HG02678 (cell line): ENCODE data around the gene SPAG16.

ENCODE experiments used
- ATAC-seq: cut with Tn5 transposase; IDR thresholded peaks from one replicate; pipeline ENCODE4 v1.9.1; 2021; ENCODE audit warnings: mild to moderate bottlenecking, moderate library complexity; ENCODE audit not compliant: unreplicated experiment

Gene SPAG16

GRCh38 chr2:214135966-214136365 is 851.7 kb downstream of the SPAG16 start:
- ATAC-seq, result no peak

GRCh38 chr2:214138779-214139178 is 854.5 kb downstream of the SPAG16 start:
- ATAC-seq, result no peak

GRCh38 chr2:214139630-214140284 is 855.5 kb downstream of the SPAG16 start:
- ATAC-seq, result no peak

GRCh38 chr2:214156971-214157370 is 872.7 kb downstream of the SPAG16 start:
- ATAC-seq, result no peak

GRCh38 chr2:214158851-214159250 is 874.6 kb downstream of the SPAG16 start:
- ATAC-seq, result no peak

- no peak for ATAC-seq
Observed at GRCh38 chr2:214169281-214169680, 885.0 kb downstream of the SPAG16 start.

- no peak for ATAC-seq
Observed at GRCh38 chr2:214169736-214170135, 885.5 kb downstream of the SPAG16 start.

- ATAC-seq, result no peak
Observed at GRCh38 chr2:214174563-214174962, 890.3 kb downstream of the SPAG16 start.

GRCh38 chr2:214180071-214180470 is 895.8 kb downstream of the SPAG16 start:
- no peak for ATAC-seq

GRCh38 chr2:214180686-214181085 is 896.4 kb downstream of the SPAG16 start:
- no peak for ATAC-seq

GRCh38 chr2:214184461-214184860 is 900.2 kb downstream of the SPAG16 start:
- no peak for ATAC-seq

- ATAC-seq, result no peak
Observed at GRCh38 chr2:214185546-214185945, 901.3 kb downstream of the SPAG16 start.

- no peak for ATAC-seq
Observed at GRCh38 chr2:214192711-214193110, 908.4 kb downstream of the SPAG16 start.

GRCh38 chr2:214193943-214194342 is 909.7 kb downstream of the SPAG16 start:
- no peak for ATAC-seq

- ATAC-seq, result no peak
Observed at GRCh38 chr2:214196260-214196659, 912.0 kb downstream of the SPAG16 start.

- ATAC-seq, result no peak
Observed at GRCh38 chr2:214201892-214202291, 917.6 kb downstream of the SPAG16 start.

GRCh38 chr2:214203214-214203613 is 919.0 kb downstream of the SPAG16 start:
- ATAC-seq, result no peak

- ATAC-seq, result no peak
Observed at GRCh38 chr2:214203744-214204289, 919.6 kb downstream of the SPAG16 start.

GRCh38 chr2:214215107-214215506 is 930.8 kb downstream of the SPAG16 start:
- no peak for ATAC-seq

GRCh38 chr2:214217136-214217535 is 932.9 kb downstream of the SPAG16 start:
- ATAC-seq, result no peak

GRCh38 chr2:214217599-214217998 is 933.3 kb downstream of the SPAG16 start:
- ATAC-seq, result no peak

GRCh38 chr2:214220251-214220650 is 936.0 kb downstream of the SPAG16 start:
- no peak for ATAC-seq

GRCh38 chr2:214226061-214226460 is 941.8 kb downstream of the SPAG16 start:
- ATAC-seq, result no peak
